Measurements from ENCODE around the gene RAB14. TPM values are rescaled to one million over a fixed set of nuclear protein-coding genes. Genes with fewer than 3 reads are reported as not detected.
"Not testable (repeated sequence)": the region's sequence is repeated elsewhere in the genome, so short reads cannot be mapped to it uniquely, and the experiment has no call there.

The RAB14 gene
- total RNA-seq, 1 donor from 2014 or later, result 62.0 TPM

GRCh38 chr9:121154782-121155181 is 46.9 kb downstream of the RAB14 start:
- H3K36me3 Mint-ChIP-seq (ENCODE audit: low read depth), result peaks cover 81% of the 10 kb centered on the region
- peak overlapping the region; percentile 42 for H3K27ac Mint-ChIP-seq
- H3K4me1 Mint-ChIP-seq (ENCODE audit: low read depth), result peaks cover 28% of the 10 kb centered on the region
- no peak for DNase-seq (ENCODE audit: low spot score)
- no peaks in the 10 kb centered on the region for H3K9me3 Mint-ChIP-seq
- no peak overlapping the region for H3K4me3 Mint-ChIP-seq (ENCODE audit: low read depth)
- H3K27me3 Mint-ChIP-seq (ENCODE audit: low read depth), result no peaks in the 10 kb centered on the region
- intact Hi-C loops (cut with micrococcal nuclease), result loop anchor here (5.0 kb wide), 2 partner anchors 32 to 43 kb away; no protein-coding TSS in a partner anchor

GRCh38 chr9:121153642-121154041 is 48.0 kb downstream of the RAB14 start:
- Mint-ChIP-seq H3K27ac (peak overlapping the region; percentile 48), H3K4me3 (ENCODE audit: low read depth) (no peak overlapping the region), H3K9me3 (no peaks in the 10 kb centered on the region), H3K4me1 (ENCODE audit: low read depth) (peaks cover 26% of the 10 kb centered on the region), H3K27me3 (ENCODE audit: low read depth) (no peaks in the 10 kb centered on the region), H3K36me3 (ENCODE audit: low read depth) (peaks cover 79% of the 10 kb centered on the region)
- intact Hi-C loops (cut with micrococcal nuclease), result no loop called here
- DNase-seq (ENCODE audit: low spot score), result no peak

- Mint-ChIP-seq H3K27me3 (ENCODE audit: low read depth) (no peaks in the 10 kb centered on the region), H3K36me3 (ENCODE audit: low read depth) (peaks cover 75% of the 10 kb centered on the region), H3K9me3 (no peaks in the 10 kb centered on the region), H3K27ac (no peak overlapping the region), H3K4me1 (ENCODE audit: low read depth) (peaks cover 20% of the 10 kb centered on the region), H3K4me3 (ENCODE audit: low read depth) (no peak overlapping the region)
- intact Hi-C loops (cut with micrococcal nuclease), result no loop called here
- no peak for DNase-seq (ENCODE audit: low spot score)
Observed at GRCh38 chr9:121150188-121150587, 51.5 kb downstream of the RAB14 start.

GRCh38 chr9:121144482-121144881 is 57.2 kb downstream of the RAB14 start:
- Mint-ChIP-seq H3K9me3 (no peaks in the 10 kb centered on the region), H3K36me3 (ENCODE audit: low read depth) (peaks cover 87% of the 10 kb centered on the region), H3K27ac (no peak overlapping the region), H3K4me1 (ENCODE audit: low read depth) (peaks cover 1% of the 10 kb centered on the region), H3K27me3 (ENCODE audit: low read depth) (no peaks in the 10 kb centered on the region), H3K4me3 (ENCODE audit: low read depth) (no peak overlapping the region)
- no peak for DNase-seq (ENCODE audit: low spot score)
- intact Hi-C loops (cut with micrococcal nuclease), result no loop called here

GRCh38 chr9:121143771-121144170 is 57.9 kb downstream of the RAB14 start:
- intact Hi-C loops (cut with micrococcal nuclease), result no loop called here

GRCh38 chr9:121141706-121142105 is 60.0 kb downstream of the RAB14 start:
- Mint-ChIP-seq H3K4me3 (ENCODE audit: low read depth) (no peak overlapping the region), H3K4me1 (ENCODE audit: low read depth) (peaks cover 6% of the 10 kb centered on the region), H3K27ac (no peak overlapping the region)

More at GRCh38 chr9:121143771-121144170, 57.9 kb downstream of the RAB14 start:
- Mint-ChIP-seq H3K4me3 (ENCODE audit: low read depth) (no peak overlapping the region), H3K27ac (no peak overlapping the region), H3K4me1 (ENCODE audit: low read depth) (peaks cover 1% of the 10 kb centered on the region), H3K9me3 (no peaks in the 10 kb centered on the region), H3K36me3 (ENCODE audit: low read depth) (peaks cover 89% of the 10 kb centered on the region), H3K27me3 (ENCODE audit: low read depth) (no peaks in the 10 kb centered on the region)
- DNase-seq (ENCODE audit: low spot score), result no peak

GRCh38 chr9:121141306-121141705 is 60.4 kb downstream of the RAB14 start:
- no peak for DNase-seq (ENCODE audit: low spot score)
- H3K36me3 Mint-ChIP-seq (ENCODE audit: low read depth), result peaks cover 86% of the 10 kb centered on the region
- intact Hi-C loops (cut with micrococcal nuclease), result no loop called here
- H3K27ac Mint-ChIP-seq, result no peak overlapping the region
- H3K27me3 Mint-ChIP-seq (ENCODE audit: low read depth), result no peaks in the 10 kb centered on the region
- no peaks in the 10 kb centered on the region for H3K9me3 Mint-ChIP-seq
- peaks cover 6% of the 10 kb centered on the region for H3K4me1 Mint-ChIP-seq (ENCODE audit: low read depth)
- no peak overlapping the region for H3K4me3 Mint-ChIP-seq (ENCODE audit: low read depth)

More at GRCh38 chr9:121141706-121142105, 60.0 kb downstream of the RAB14 start:
- intact Hi-C loops (cut with micrococcal nuclease), result no loop called here
- no peaks in the 10 kb centered on the region for H3K27me3 Mint-ChIP-seq (ENCODE audit: low read depth)
- peaks cover 87% of the 10 kb centered on the region for H3K36me3 Mint-ChIP-seq (ENCODE audit: low read depth)
- no peaks in the 10 kb centered on the region for H3K9me3 Mint-ChIP-seq
- DNase-seq (ENCODE audit: low spot score), result no peak

- Mint-ChIP-seq H3K27ac (no peak overlapping the region), H3K4me1 (ENCODE audit: low read depth) (peaks cover 10% of the 10 kb centered on the region), H3K9me3 (no peaks in the 10 kb centered on the region), H3K27me3 (ENCODE audit: low read depth) (no peaks in the 10 kb centered on the region), H3K4me3 (ENCODE audit: low read depth) (no peak overlapping the region), H3K36me3 (ENCODE audit: low read depth) (peaks cover 85% of the 10 kb centered on the region)
- no peak for DNase-seq (ENCODE audit: low spot score)
- intact Hi-C loops (cut with micrococcal nuclease), result no loop called here
Observed at GRCh38 chr9:121140162-121140561, 61.5 kb downstream of the RAB14 start.

GRCh38 chr9:121138973-121139372 is 62.7 kb downstream of the RAB14 start:
- H3K36me3 Mint-ChIP-seq (ENCODE audit: low read depth), result peaks cover 81% of the 10 kb centered on the region
- peaks cover 14% of the 10 kb centered on the region for H3K4me1 Mint-ChIP-seq (ENCODE audit: low read depth)
- no peak overlapping the region for H3K27ac Mint-ChIP-seq
- no peak overlapping the region for H3K4me3 Mint-ChIP-seq (ENCODE audit: low read depth)
- no peaks in the 10 kb centered on the region for H3K27me3 Mint-ChIP-seq (ENCODE audit: low read depth)
- DNase-seq (ENCODE audit: low spot score), result no peak
- intact Hi-C loops (cut with micrococcal nuclease), result loop anchor here (10.0 kb wide), 1 partner anchor 46 kb away; no protein-coding TSS in a partner anchor
- H3K9me3 Mint-ChIP-seq, result no peaks in the 10 kb centered on the region

GRCh38 chr9:121138561-121138960 is 63.1 kb downstream of the RAB14 start:
- peaks cover 14% of the 10 kb centered on the region for H3K4me1 Mint-ChIP-seq (ENCODE audit: low read depth)
- H3K4me3 Mint-ChIP-seq (ENCODE audit: low read depth), result no peak overlapping the region
- H3K27me3 Mint-ChIP-seq (ENCODE audit: low read depth), result no peaks in the 10 kb centered on the region
- no peak overlapping the region for H3K27ac Mint-ChIP-seq
- no peaks in the 10 kb centered on the region for H3K9me3 Mint-ChIP-seq
- DNase-seq (ENCODE audit: low spot score), result no peak
- peaks cover 77% of the 10 kb centered on the region for H3K36me3 Mint-ChIP-seq (ENCODE audit: low read depth)
- intact Hi-C loops (cut with micrococcal nuclease), result loop anchor here (10.0 kb wide), 1 partner anchor 46 kb away; no protein-coding TSS in a partner anchor

GRCh38 chr9:121135642-121136041 is 66.0 kb downstream of the RAB14 start:
- Mint-ChIP-seq H3K4me1 (ENCODE audit: low read depth) (peaks cover 41% of the 10 kb centered on the region), H3K36me3 (ENCODE audit: low read depth) (peaks cover 71% of the 10 kb centered on the region), H3K27ac (no peak overlapping the region), H3K9me3 (no peaks in the 10 kb centered on the region), H3K27me3 (ENCODE audit: low read depth) (no peaks in the 10 kb centered on the region), H3K4me3 (ENCODE audit: low read depth) (no peak overlapping the region)
- no peak for DNase-seq (ENCODE audit: low spot score)
- intact Hi-C loops (cut with micrococcal nuclease), result loop anchor here (10.0 kb wide), 1 partner anchor 49 kb away; no protein-coding TSS in a partner anchor

GRCh38 chr9:121133104-121133816 is 68.4 kb downstream of the RAB14 start:
- intact Hi-C loops (cut with micrococcal nuclease), result loop anchor here (10.0 kb wide), 1 partner anchor 52 kb away; no protein-coding TSS in a partner anchor
- H3K9me3 Mint-ChIP-seq, result no peaks in the 10 kb centered on the region
- H3K27me3 Mint-ChIP-seq (ENCODE audit: low read depth), result no peaks in the 10 kb centered on the region
- H3K36me3 Mint-ChIP-seq (ENCODE audit: low read depth), result peaks cover 73% of the 10 kb centered on the region
- no peak overlapping the region for H3K27ac Mint-ChIP-seq
- peaks cover 58% of the 10 kb centered on the region for H3K4me1 Mint-ChIP-seq (ENCODE audit: low read depth)
- peak; percentile 76 for DNase-seq (ENCODE audit: low spot score)
- H3K4me3 Mint-ChIP-seq (ENCODE audit: low read depth), result peak overlapping the region; percentile 4

GRCh38 chr9:121129384-121129783 is 72.3 kb downstream of the RAB14 start:
- peaks cover 80% of the 10 kb centered on the region for H3K36me3 Mint-ChIP-seq (ENCODE audit: low read depth)
- H3K27me3 Mint-ChIP-seq (ENCODE audit: low read depth); DNase-seq (ENCODE audit: low spot score); intact Hi-C loops (cut with micrococcal nuclease); H3K9me3 Mint-ChIP-seq; H3K27ac Mint-ChIP-seq; H3K4me3 Mint-ChIP-seq (ENCODE audit: low read depth): not testable (repeated sequence)
- H3K4me1 Mint-ChIP-seq (ENCODE audit: low read depth), result peaks cover 48% of the 10 kb centered on the region
